Cardiac muscle cell (in vitro differentiated cells and primary cell): ENCODE data around the gene CHD6. TPM values are rescaled to one million over a fixed set of nuclear protein-coding genes. Genes with fewer than 3 reads are reported as not detected.

Experiments used
- DNase-seq, 2 donors: peaks; one replicate each; pipeline versions ENCODE4 v3.0.0 to v3.0.0-alpha.2; 2010 to 2017; ENCODE audit warnings: low read depth in 1 of 2, low spot score in 1 of 2
- H3K27ac ChIP-seq: fragments of 200-600 bp; sonication (generic); 2 replicates; pipeline ENCODE4 v1.5.1; 2016
- H3K27me3 ChIP-seq: fragments of 200-600 bp; sonication (generic); 2 replicates; pipeline ENCODE4 v1.6.0; 2016; ENCODE audit warnings: control low read depth
- H3K36me3 ChIP-seq: fragments of 200-600 bp; sonication (generic); 2 replicates; pipeline ENCODE4 v1.5.1; 2016; ENCODE audit warnings: control low read depth
- H3K4me1 ChIP-seq: fragments of 200-600 bp; sonication (generic); 2 replicates; pipeline ENCODE4 v1.8.1; 2017; ENCODE audit warnings: low read depth, mild to moderate bottlenecking, mixed run types
- H3K4me3 ChIP-seq: fragments of 200-600 bp; sonication (generic); 2 replicates; pipeline ENCODE4 v1.5.1; 2016; ENCODE audit warnings: mild to moderate bottlenecking
- H3K9me3 ChIP-seq: fragments of 200-600 bp; sonication (generic); 2 replicates; pipeline ENCODE4 v1.5.1; 2017; ENCODE audit warnings: low read depth, mild to moderate bottlenecking, control low read depth
- CTCF ChIP-seq: IDR thresholded peaks from 2 replicates; pipeline ENCODE4 v1.5.1; 2012; ENCODE audit warnings: low read depth, mild to moderate bottlenecking, low read length
- polyA plus RNA-seq: library from polyadenylated mRNA; unstranded; fragments of >200 nt; fragmentation: Nextera tagmentation; extraction: Ambion mirVana; gene quantifications from 2 replicates; pipeline ENCODE4 v1.2.1, GENCODE V29; 2016
- total RNA-seq: library from RNA; depleted of rRNA; stranded (reverse); fragments of >200 nt; gene quantifications from 2 replicates; pipeline ENCODE4 v1.2.3, GENCODE V29; 2016

Gene CHD6
- total and polyA plus RNA-seq, 2 experiments from 2014 or later: 56.3 to 61.9 TPM

- H3K36me3 ChIP-seq: no peaks in the 10 kb centered on the region
- no peak for TF ChIP-seq CTCF
- no peaks in the 10 kb centered on the region for H3K9me3 ChIP-seq
- DNase-seq: no peak
- H3K27me3 ChIP-seq: no peaks in the 10 kb centered on the region
- no peak overlapping the region for H3K4me3 ChIP-seq
- peaks cover 9% of the 10 kb centered on the region for H3K4me1 ChIP-seq
- H3K27ac ChIP-seq: no peak overlapping the region
Observed at GRCh38 chr20:41373931-41374920, 244.0 kb downstream of the CHD6 start.

- no peak for TF ChIP-seq CTCF
Observed at GRCh38 chr20:41373251-41373783, 244.9 kb downstream of the CHD6 start.

DNA sequence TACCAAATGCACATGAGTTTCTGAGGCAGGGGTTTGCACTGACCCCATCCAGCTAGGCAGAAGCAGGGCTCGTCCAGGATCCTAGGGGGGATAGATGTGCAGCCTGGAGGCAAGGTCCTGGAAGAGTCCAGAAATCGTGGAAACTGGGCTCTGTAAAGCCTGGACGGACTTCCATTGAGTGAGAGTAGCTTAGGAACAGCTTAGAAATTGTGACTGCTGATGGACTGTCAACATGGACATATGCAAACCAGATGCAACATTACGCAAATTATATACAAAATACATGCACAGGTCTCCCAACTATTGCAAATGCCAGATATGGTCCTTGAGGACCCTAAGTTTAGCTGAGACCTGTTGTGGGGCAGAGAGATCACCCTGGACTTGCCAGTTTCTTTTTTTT lies 246.8 kb downstream of the CHD6 start:
- no peak for DNase-seq
- no peaks in the 10 kb centered on the region for H3K36me3 ChIP-seq
- peaks cover 9% of the 10 kb centered on the region for H3K4me1 ChIP-seq
- H3K27ac ChIP-seq: no peak overlapping the region
- H3K9me3 ChIP-seq: no peaks in the 10 kb centered on the region
- no peak for TF ChIP-seq CTCF
- no peak overlapping the region for H3K4me3 ChIP-seq
- H3K27me3 ChIP-seq: peaks cover 15% of the 10 kb centered on the region

More at GRCh38 chr20:41373251-41373783, 244.9 kb downstream of the CHD6 start:
- Histone ChIP-seq H3K27me3 (no peaks in the 10 kb centered on the region), H3K4me1 (peaks cover 9% of the 10 kb centered on the region), H3K4me3 (no peak overlapping the region), H3K36me3 (no peaks in the 10 kb centered on the region), H3K27ac (no peak overlapping the region), H3K9me3 (no peaks in the 10 kb centered on the region)
- no peak for DNase-seq

GRCh38 chr20:41370176-41370575 lies 248.0 kb downstream of the CHD6 start:
- Histone ChIP-seq H3K27ac (no peak overlapping the region), H3K4me3 (no peak overlapping the region), H3K4me1 (peaks cover 9% of the 10 kb centered on the region), H3K27me3 (peaks cover 27% of the 10 kb centered on the region), H3K9me3 (no peaks in the 10 kb centered on the region), H3K36me3 (no peaks in the 10 kb centered on the region)
- no peak for DNase-seq
- no peak for TF ChIP-seq CTCF

DNA sequence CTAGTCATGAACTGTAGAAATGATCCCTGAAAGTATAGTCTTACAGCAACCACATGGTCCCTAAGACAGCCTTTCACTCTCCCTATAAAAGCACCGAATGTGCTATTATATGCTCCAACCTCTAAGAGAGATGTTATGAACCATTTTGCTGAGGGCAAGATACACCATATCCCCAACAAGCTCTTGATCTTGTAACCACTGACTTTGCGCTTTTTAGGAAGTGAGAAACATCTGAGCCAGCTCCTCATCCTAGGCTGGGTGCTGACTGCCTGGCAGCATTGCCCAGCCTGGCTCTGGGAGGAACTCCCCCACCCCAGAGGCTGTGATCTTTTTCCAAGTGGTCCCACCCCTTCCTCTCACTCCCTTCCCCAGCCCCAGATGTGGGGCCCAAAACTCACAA lies 248.5 kb downstream of the CHD6 start:
- Histone ChIP-seq H3K4me1 (peaks cover 9% of the 10 kb centered on the region), H3K4me3 (no peak overlapping the region), H3K27me3 (peaks cover 32% of the 10 kb centered on the region), H3K9me3 (no peaks in the 10 kb centered on the region), H3K27ac (no peak overlapping the region), H3K36me3 (no peaks in the 10 kb centered on the region)
- no peak for TF ChIP-seq CTCF
- no peak for DNase-seq
